22Rv1 (cell line): ENCODE data around the gene TMEM18.

Experiments used
- CTCF ChIP-seq: fragments of 450-650 bp; IDR thresholded peaks from 2 replicates; pipeline ENCODE4 v1.5.1; 2017; ENCODE audit warnings: mild to moderate bottlenecking
- ZFX ChIP-seq: fragments of 450-650 bp; IDR thresholded peaks from 2 replicates; pipeline ENCODE4 v1.6.1; 2017; ENCODE audit warnings: antibody characterized with exemption, borderline replicate concordance

- TF ChIP-seq CTCF (no peak), ZFX (no peak)
These were observed 49.2 kb downstream of the TMEM18 start for GRCh38 chr2:627926-628560.
